ENCODE results near the gene ITPKC. TPM values are rescaled to one million over a fixed set of nuclear protein-coding genes. Genes with fewer than 3 reads are reported as not detected.

Gene ITPKC
- total RNA-seq, 1 experiment from 2014 or later, result 11.4 TPM

- DNase-seq (ENCODE audit: low read depth, low spot score) (no peak), ATAC-seq (no peak)
- peaks cover 10 to 12% of the 10 kb centered on the region in 2 experiments for H3K36me3 ChIP-seq (ENCODE audit: control insufficient read depth in 1 of 2, insufficient read depth in 2 of 2, low read length in 2 of 2)
- H3K79me2 ChIP-seq (ENCODE audit: insufficient read depth, low read length), result peaks cover 4% of the 10 kb centered on the region; the same call in 1 of the 2 replicates
- H3K27me3 ChIP-seq (ENCODE audit: insufficient read depth, low read length), result no peaks in the 10 kb centered on the region
- intact Hi-C loops (cut with micrococcal nuclease), result no loop called here
- H3K27ac ChIP-seq (ENCODE audit: low read depth, low read length), result no peak overlapping the region
- TF ChIP-seq SP1 (IDR thresholded peaks at IDR 0.05; ENCODE audit: low read depth) (no peak), POLR2AphosphoS5 (IDR thresholded peaks at IDR 0.05; ENCODE audit: low read depth, low read length) (no peak), JUND (IDR thresholded peaks at IDR 0.05) (no peak), CEBPB (IDR thresholded peaks at IDR 0.05; ENCODE audit: low read depth) (no peak), RAD21 (IDR thresholded peaks at IDR 0.05; ENCODE audit: low read depth) (no peak), ZFX (IDR thresholded peaks at IDR 0.05) (no peak), SIN3A (IDR thresholded peaks at IDR 0.05; ENCODE audit: low read depth) (no peak), YY1 (IDR thresholded peaks at IDR 0.05; ENCODE audit: extremely low read depth, insufficient replicate concordance, low read depth, low read length) (no peak), CBX3 (IDR thresholded peaks at IDR 0.05; ENCODE audit: low read depth) (no peak), ATF3 (IDR thresholded peaks at IDR 0.05) (no peak), EZH2phosphoT487 (IDR thresholded peaks at IDR 0.05; ENCODE audit: borderline replicate concordance) (no peak), FOSL1 (IDR thresholded peaks at IDR 0.05; ENCODE audit: low read depth) (no peak), EGR1 (IDR thresholded peaks at IDR 0.05; ENCODE audit: low read depth) (no peak), EZH2 (IDR thresholded peaks at IDR 0.05) (no peak), SRF (IDR thresholded peaks at IDR 0.05; ENCODE audit: low read depth) (no peak), CTCF (IDR thresholded peaks at IDR 0.05 in 2 of 3, conservative IDR thresholded peaks at IDR 0.05 in 1 of 3; ENCODE audit: borderline replicate concordance in 1 of 3, insufficient read depth in 1 of 3, low read depth in 2 of 3, low read length in 2 of 3) (no peak)
- TF ChIP-seq, protein P1, sequence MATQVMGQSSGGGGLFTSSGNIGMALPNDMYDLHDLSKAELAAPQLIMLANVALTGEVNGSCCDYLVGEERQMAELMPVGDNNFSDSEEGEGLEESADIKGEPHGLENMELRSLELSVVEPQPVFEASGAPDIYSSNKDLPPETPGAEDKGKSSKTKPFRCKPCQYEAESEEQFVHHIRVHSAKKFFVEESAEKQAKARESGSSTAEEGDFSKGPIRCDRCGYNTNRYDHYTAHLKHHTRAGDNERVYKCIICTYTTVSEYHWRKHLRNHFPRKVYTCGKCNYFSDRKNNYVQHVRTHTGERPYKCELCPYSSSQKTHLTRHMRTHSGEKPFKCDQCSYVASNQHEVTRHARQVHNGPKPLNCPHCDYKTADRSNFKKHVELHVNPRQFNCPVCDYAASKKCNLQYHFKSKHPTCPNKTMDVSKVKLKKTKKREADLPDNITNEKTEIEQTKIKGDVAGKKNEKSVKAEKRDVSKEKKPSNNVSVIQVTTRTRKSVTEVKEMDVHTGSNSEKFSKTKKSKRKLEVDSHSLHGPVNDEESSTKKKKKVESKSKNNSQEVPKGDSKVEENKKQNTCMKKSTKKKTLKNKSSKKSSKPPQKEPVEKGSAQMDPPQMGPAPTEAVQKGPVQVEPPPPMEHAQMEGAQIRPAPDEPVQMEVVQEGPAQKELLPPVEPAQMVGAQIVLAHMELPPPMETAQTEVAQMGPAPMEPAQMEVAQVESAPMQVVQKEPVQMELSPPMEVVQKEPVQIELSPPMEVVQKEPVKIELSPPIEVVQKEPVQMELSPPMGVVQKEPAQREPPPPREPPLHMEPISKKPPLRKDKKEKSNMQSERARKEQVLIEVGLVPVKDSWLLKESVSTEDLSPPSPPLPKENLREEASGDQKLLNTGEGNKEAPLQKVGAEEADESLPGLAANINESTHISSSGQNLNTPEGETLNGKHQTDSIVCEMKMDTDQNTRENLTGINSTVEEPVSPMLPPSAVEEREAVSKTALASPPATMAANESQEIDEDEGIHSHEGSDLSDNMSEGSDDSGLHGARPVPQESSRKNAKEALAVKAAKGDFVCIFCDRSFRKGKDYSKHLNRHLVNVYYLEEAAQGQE (IDR thresholded peaks at IDR 0.05; ENCODE audit: low read depth), result no peak
- TF ChIP-seq, protein P2, sequence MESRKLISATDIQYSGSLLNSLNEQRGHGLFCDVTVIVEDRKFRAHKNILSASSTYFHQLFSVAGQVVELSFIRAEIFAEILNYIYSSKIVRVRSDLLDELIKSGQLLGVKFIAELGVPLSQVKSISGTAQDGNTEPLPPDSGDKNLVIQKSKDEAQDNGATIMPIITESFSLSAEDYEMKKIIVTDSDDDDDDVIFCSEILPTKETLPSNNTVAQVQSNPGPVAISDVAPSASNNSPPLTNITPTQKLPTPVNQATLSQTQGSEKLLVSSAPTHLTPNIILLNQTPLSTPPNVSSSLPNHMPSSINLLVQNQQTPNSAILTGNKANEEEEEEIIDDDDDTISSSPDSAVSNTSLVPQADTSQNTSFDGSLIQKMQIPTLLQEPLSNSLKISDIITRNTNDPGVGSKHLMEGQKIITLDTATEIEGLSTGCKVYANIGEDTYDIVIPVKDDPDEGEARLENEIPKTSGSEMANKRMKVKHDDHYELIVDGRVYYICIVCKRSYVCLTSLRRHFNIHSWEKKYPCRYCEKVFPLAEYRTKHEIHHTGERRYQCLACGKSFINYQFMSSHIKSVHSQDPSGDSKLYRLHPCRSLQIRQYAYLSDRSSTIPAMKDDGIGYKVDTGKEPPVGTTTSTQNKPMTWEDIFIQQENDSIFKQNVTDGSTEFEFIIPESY (IDR thresholded peaks at IDR 0.05; ENCODE audit: extremely low read depth, insufficient replicate concordance, low read length), result no peak
- TF ChIP-seq, protein P3, sequence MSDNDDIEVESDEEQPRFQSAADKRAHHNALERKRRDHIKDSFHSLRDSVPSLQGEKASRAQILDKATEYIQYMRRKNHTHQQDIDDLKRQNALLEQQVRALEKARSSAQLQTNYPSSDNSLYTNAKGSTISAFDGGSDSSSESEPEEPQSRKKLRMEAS (IDR thresholded peaks at IDR 0.05), result no peak
- H3K4me3 ChIP-seq (replicated peaks in 1 of 2; ENCODE audit: low read depth in 1 of 2, low read length in 2 of 2), result no peak overlapping the region
- H2AFZ ChIP-seq (ENCODE audit: low read depth, low read length, poor library complexity, severe bottlenecking), result no peak overlapping the region
- H3K9me3 ChIP-seq (ENCODE audit: control insufficient read depth in 1 of 2, insufficient read depth in 1 of 2, low read depth in 1 of 2, low read length in 2 of 2), result no peaks in the 10 kb centered on the region
- BruUV-seq (replicated peaks), result no TSS peak
- no peaks in the 10 kb centered on the region for H3K9me2 ChIP-seq (ENCODE audit: insufficient read depth)
- H3K9ac ChIP-seq (ENCODE audit: low read length), result no peak overlapping the region
- ChIA-PET RAD21 (ENCODE audit: low non-redundant PET in 1 of 2, low total read pairs in 2 of 2, uncharacterized antibody in 2 of 2, unreplicated experiment in 2 of 2) (no interaction called here), POLR2A (no interaction called here), CTCF (no interaction called here)
- H3K4me1 ChIP-seq (ENCODE audit: control insufficient read depth in 1 of 2, insufficient read depth in 2 of 2, low read length in 2 of 2), result peaks cover 4 to 10% of the 10 kb centered on the region in 2 experiments; a peak in 3 of 4 replicates
- no peak overlapping the region for H3K4me2 ChIP-seq (ENCODE audit: low read length)
- H4K20me1 ChIP-seq (ENCODE audit: insufficient read depth), result no peaks in the 10 kb centered on the region
Observed at GRCh38 chr19:40709817-40710216, 7.1 kb upstream of the ITPKC start.
